ENCODE data around the gene CFAP410. TPM values are rescaled to one million over a fixed set of nuclear protein-coding genes. Genes with fewer than 3 reads are reported as not detected.

CFAP410 gene
- 9.2 and 11.7 TPM in 2 replicates for total RNA-seq

DNA sequence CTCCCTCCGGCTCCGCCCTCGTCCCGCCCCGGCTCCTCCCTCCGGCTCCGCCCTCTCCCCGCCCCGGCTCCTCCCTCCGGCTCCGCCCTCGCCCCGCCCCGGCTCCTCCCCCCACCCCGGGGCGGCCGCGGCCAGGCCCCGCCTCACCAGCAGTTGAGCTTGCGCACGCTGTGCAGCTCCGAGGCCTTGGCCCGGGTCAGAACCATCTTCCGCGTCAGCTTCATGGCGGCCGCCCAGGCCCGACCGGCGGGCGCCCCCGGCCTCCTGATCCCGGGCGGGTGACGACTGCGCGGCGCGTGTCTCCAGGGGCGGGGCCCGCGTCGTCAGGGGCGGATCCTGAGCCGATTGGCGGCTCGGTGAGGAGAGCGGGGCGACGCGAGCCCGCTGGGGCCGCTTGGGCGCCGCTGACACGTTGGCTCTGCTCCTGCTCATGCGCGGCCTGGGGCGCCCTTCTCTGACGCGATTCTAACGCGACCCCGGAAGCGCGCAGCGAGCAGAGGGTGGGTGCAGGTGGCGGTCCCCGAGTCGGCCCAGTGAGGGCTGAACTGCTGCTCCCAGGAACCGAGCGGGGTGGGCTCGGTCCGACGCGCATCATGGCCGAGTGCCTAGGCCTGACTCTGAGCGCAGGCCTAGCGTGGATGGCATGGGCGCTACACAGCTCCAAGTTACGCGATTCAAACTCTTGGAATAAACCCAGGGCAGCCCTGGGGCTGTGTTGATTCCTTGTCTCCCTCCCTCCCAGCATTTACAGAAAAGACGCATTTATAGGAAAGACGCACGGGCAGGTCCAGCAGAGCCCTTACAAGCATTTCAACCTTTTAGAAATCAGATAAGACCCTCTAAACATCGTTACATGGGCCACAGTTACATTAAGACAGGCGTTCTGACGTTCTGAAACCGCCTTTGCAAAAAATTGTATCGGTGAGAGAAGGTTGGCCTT, at the start of gene CFAP410:
Gene CFAP410 (minus strand): TSS at position 420 of the 940 bp plus-strand sequence. CDS start 196 bp downstream, at position 224.

DNA sequence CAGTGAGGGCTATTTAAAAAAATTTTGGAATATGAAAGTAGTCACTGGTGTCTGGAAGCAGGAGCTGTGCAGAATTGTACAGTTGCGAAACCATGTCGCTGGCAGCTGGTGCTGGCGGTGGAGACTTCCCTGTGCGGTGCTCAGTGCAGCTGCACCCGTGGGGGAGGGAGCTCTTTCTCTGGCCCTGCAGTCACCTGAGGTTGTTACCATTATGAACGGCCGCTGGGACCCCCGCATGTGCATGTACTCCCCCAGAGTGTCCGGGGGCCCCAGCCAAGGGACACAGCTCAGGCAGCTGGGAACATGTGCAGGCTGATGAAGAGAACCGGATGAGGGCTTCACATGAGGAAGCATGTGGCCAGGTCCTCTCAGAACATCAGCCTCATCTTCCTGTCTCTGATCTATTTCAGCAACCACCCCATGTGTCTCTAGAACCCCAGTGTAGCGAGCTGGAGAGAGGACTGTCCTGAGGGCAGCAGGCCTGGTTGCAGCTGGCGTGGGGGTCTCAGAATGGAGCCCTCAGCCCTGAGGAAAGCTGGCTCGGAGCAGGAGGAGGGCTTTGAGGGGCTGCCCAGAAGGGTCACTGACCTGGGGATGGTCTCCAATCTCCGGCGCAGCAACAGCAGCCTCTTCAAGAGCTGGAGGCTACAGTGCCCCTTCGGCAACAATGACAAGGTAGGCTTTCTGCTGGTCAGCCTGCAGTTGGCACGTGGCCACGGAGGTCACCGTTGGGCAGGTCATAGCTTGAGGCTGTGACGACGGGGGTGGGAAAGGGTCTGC, 14.2 kb upstream of the CFAP410 start, which contains the start of gene TRPM2:
Gene TRPM2 (plus strand): TSS at position 431 of the 780 bp plus-strand sequence. CDS start 80 bp downstream, at position 511.

DNA sequence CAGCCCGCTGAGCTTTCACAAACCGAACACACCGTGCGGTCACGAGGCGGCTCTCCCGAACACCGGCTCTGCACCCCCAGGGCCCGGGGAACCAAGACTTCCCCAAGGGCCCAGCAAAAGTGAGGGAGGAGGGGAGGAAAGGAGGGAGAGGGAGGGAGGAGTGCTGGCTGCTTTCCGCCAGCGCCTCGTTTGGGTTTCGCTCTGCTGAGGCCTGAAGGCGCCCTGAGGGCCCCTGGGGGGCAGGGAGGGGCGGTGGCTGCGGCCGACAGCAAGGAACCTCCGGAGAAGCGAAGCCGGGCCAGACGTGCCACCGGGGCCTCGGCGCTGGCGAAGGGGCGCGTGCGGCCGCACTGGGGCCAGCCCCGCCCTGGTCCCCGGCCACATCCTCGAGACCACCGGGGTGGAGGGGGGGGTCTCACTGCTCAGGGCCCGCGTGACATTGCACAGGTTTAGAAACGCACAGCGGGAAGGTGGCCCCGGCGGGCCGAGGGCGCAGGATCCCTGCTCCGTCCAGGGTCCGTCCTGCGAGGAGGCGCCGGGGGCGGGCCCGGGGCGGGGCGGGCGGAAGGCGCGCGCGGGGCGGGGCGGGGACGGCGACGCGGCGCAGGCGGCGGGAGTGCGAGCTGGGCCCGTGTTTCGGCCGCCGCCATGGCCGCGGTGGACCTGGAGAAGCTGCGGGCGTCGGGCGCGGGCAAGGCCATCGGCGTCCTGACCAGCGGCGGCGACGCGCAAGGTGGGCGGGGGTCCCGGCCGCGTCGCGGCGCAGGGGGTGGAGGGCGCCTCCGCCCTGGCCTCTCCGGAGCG, 39.5 kb downstream of the CFAP410 start, which contains the start of gene PFKL:
Gene PFKL (plus strand): TSS at position 596 of the 804 bp plus-strand sequence. CDS start 53 bp downstream, at position 649.

DNA sequence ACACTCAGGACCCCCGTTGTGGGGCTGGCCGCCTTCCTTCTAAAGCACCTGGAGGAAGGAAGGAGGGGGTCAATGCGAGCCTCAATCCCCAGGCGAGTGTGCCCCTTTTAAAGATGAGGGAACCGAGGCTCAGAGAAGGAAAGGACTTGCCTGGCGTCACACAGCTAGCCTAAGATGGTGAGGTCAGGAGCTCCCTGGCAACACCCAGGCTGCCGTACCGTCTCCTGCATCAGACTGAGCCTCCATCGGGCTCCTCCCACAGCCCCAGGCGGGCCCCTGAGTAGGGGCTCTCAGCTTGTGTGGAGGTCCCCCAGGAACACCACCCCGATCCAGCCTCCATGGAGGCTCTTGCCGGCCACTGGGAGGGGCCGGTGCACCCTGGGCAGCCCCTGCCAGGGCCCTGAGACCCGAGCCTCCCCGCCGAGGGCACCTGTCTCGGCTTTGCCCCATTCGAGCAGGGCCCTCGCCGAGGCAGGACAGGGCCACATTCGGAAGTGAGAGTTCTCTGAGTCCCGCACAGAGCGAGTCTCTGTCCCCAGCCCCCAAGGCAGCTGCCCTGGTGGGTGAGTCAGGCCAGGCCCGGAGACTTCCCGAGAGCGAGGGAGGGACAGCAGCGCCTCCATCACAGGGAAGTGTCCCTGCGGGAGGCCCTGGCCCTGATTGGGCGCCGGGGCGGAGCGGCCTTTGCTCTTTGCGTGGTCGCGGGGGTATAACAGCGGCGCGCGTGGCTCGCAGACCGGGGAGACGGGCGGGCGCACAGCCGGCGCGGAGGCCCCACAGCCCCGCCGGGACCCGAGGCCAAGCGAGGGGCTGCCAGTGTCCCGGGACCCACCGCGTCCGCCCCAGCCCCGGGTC, 53.8 kb downstream of the CFAP410 start, which contains the start of gene AIRE:
Gene AIRE (plus strand): TSS at position 739 of the 855 bp plus-strand sequence. CDS start 131 bp downstream, outside the sequence.

Other genes starting within 250 kb of the CFAP410 start
- 1.4 and 2.7 TPM in 2 replicates for gene PWP2, start 232.0 kb downstream of the CFAP410 start, total RNA-seq
- gene GATD3, start 205.7 kb downstream of the CFAP410 start, total RNA-seq = 22.5 and 26.6 TPM in 2 replicates
- gene ICOSLG, start 98.4 kb downstream of the CFAP410 start, total RNA-seq = 0.65 and 1.1 TPM in 2 replicates
- not detected in 2 replicates for gene DNMT3L, start 77.5 kb downstream of the CFAP410 start, total RNA-seq
- 0.09 and 0.14 TPM in 2 replicates for gene AIRE, start 53.5 kb downstream of the CFAP410 start, total RNA-seq
- gene PFKL, start 39.3 kb downstream of the CFAP410 start, total RNA-seq = 249 and 291 TPM in 2 replicates
- under 0.01 TPM in 2 replicates for gene TRPM2, start 14.2 kb upstream of the CFAP410 start, total RNA-seq
- under 0.01 and 0.14 TPM in 2 replicates for gene LRRC3, start 116.1 kb upstream of the CFAP410 start, total RNA-seq
- not detected in 2 replicates for gene KRTAP10-1, start 200.8 kb upstream of the CFAP410 start, total RNA-seq
- gene KRTAP10-2, start 212.1 kb upstream of the CFAP410 start, total RNA-seq = not detected in 2 replicates
- not detected in 2 replicates for gene KRTAP10-3, start 219.4 kb upstream of the CFAP410 start, total RNA-seq
- gene KRTAP10-4, start 234.3 kb upstream of the CFAP410 start, total RNA-seq = not detected in 2 replicates
- gene KRTAP10-5, start 241.2 kb upstream of the CFAP410 start, total RNA-seq = not detected in 2 replicates

Measured in smooth muscle cell of bladder (primary cell).